HepG2 (cell line): Measurements from ENCODE around the gene CHMP6. TPM values are rescaled to one million over a fixed set of nuclear protein-coding genes. Genes with fewer than 3 reads are reported as not detected.

Experiments
- ATAC-seq: fragments of 200-7000 bp; cut with Tn5 transposase; 3 replicates; pipeline ENCODE4 v1.9.1; 2020; ENCODE audit warnings: mild to moderate bottlenecking, moderate library complexity
- BruUV-seq: library from RNA; stranded (reverse); fragments of 400-500 nt; replicated peaks from 2 replicates; lab custom pipeline; 2021; lab: Mats Ljungman, UMichigan
- CTCF ChIA-PET: fragments of 300-600 bp; formaldehyde crosslinking; extraction: SDS; loops from one replicate; lab custom pipeline; 2021; ENCODE audit warnings: low total read pairs, inconsistent platforms, low intra/inter-chr PET ratio; lab: Yijun Ruan, JAX
- POLR2A ChIA-PET: fragments of 350-600 bp; sonication (Branson Sonifier 250); formaldehyde crosslinking; loops from one replicate; lab custom pipeline; 2020; ENCODE audit warnings: antibody characterized with exemption, inconsistent platforms; lab: Yijun Ruan, JAX
- DNase-seq: peaks from one replicate; pipeline ENCODE4 v3.0.0-alpha.2; 2015; ENCODE audit warnings: low spot score
- FAIRE-seq: peaks from 3 replicates; lab custom pipeline; 2011; peaks lifted over from hg19 to GRCh38; lab: Jason Lieb, UNC
- H2AFZ ChIP-seq: one replicate; pipeline ENCODE4 v1.6.1; 2011; ENCODE audit warnings: low read length, inconsistent platforms
- H3K27ac ChIP-seq: fragments of 300-600 bp; 3 replicates; pipeline ENCODE4 v1.8.0; 2011; ENCODE audit warnings: mixed run types, mild to moderate bottlenecking, mixed read lengths, low read length, inconsistent platforms; ENCODE audit not compliant: insufficient read depth; ENCODE audit errors: extremely low read length
- H3K27me3 ChIP-seq, 2 experiments: fragments of 200-600 bp in 1 of 2; 2 replicates in 1 of 2; 3 replicates in 1 of 2; pipeline versions ENCODE4 v1.6.0 to v1.8.0; 2011; ENCODE audit warnings: low read length in 2 of 2, mild to moderate bottlenecking in 2 of 2, moderate library complexity in 2 of 2, inconsistent platforms in 1 of 2; ENCODE audit not compliant: insufficient read depth in 2 of 2, control insufficient read depth in 1 of 2
- H3K36me3 ChIP-seq, 2 experiments: fragments of 200-600 bp in 1 of 2; replicated peaks in 1 of 2; 2 replicates in 1 of 2; 3 replicates in 1 of 2; pipeline versions ENCODE4 v1.5.1 to v1.8.0; 2011; ENCODE audit warnings: low read length in 2 of 2, inconsistent platforms in 1 of 2; ENCODE audit not compliant: insufficient read depth in 2 of 2, control insufficient read depth in 1 of 2
- H3K4me1 ChIP-seq: 2 replicates; pipeline ENCODE4 v1.5.1; 2012; ENCODE audit warnings: low read length, inconsistent platforms; ENCODE audit not compliant: insufficient read depth
- H3K4me2 ChIP-seq: 2 replicates; pipeline ENCODE4 v1.6.0; 2011; ENCODE audit warnings: low read depth, low read length, inconsistent platforms
- H3K4me3 ChIP-seq, 3 experiments: fragments of 200-600 bp in 1 of 3; sonication (generic), shearing (Covaris generic) in 1 of 3; replicated peaks in 1 of 3; 2 replicates each; pipeline ENCODE4 v1.5.1; 2011 to 2016; ENCODE audit warnings: low read length in 3 of 3, inconsistent platforms in 2 of 3, low read depth in 2 of 3, mild to moderate bottlenecking in 2 of 3, control low read depth in 1 of 3, mixed read lengths in 1 of 3; ENCODE audit not compliant: insufficient read depth in 1 of 3
- H3K79me2 ChIP-seq: one replicate; pipeline ENCODE4 v1.6.1; 2011; ENCODE audit warnings: low read length, inconsistent platforms; ENCODE audit not compliant: insufficient read depth
- H3K9ac ChIP-seq: 2 replicates; pipeline ENCODE4 v1.6.0; 2011; ENCODE audit warnings: mild to moderate bottlenecking, low read depth, low read length, inconsistent platforms; ENCODE audit not compliant: insufficient read depth
- H3K9me3 ChIP-seq: 2 replicates; pipeline ENCODE4 v1.5.1; 2012; ENCODE audit warnings: mild to moderate bottlenecking, low read length
- H4K20me1 ChIP-seq: 2 replicates; pipeline ENCODE4 v1.6.0; 2011; ENCODE audit warnings: inconsistent platforms, mild to moderate bottlenecking, low read length, moderate library complexity; ENCODE audit not compliant: insufficient read depth
- ARID5B ChIP-seq: IDR thresholded peaks from 2 replicates; pipeline ENCODE4 v1.4.0; 2020; ENCODE audit warnings: mild to moderate bottlenecking, missing genetic modification reagents
- CAMTA2 ChIP-seq: sonication (generic); formaldehyde crosslinking; IDR thresholded peaks from 2 replicates; pipeline ENCODE4 v1.4.0; 2020; ENCODE audit warnings: mild to moderate bottlenecking, missing genetic modification reagents, borderline replicate concordance
- EED ChIP-seq: sonication (generic); formaldehyde crosslinking; IDR thresholded peaks from 2 replicates; pipeline ENCODE4 v1.5.0; 2020; ENCODE audit warnings: mild to moderate bottlenecking, missing genetic modification reagents
- GMEB1 ChIP-seq: sonication (generic); formaldehyde crosslinking; IDR thresholded peaks from 2 replicates; pipeline ENCODE4 v1.5.1; 2020; ENCODE audit warnings: missing genetic modification reagents, mild to moderate bottlenecking, borderline replicate concordance
- HMGA1 ChIP-seq: sonication (generic); formaldehyde crosslinking; conservative IDR thresholded peaks from 2 replicates; pipeline ENCODE4 v1.4.0; 2020; ENCODE audit warnings: missing genetic modification reagents
- MIXL1 ChIP-seq: IDR thresholded peaks from 2 replicates; pipeline ENCODE4 v1.6.1; 2016
- RELA ChIP-seq: sonication (generic); formaldehyde crosslinking; IDR thresholded peaks from 2 replicates; pipeline ENCODE4 v1.4.0; 2020; ENCODE audit warnings: missing genetic modification reagents
- SALL1 ChIP-seq: sonication (generic); formaldehyde crosslinking; IDR thresholded peaks from 2 replicates; pipeline ENCODE4 v1.8.0; 2022; ENCODE audit warnings: mild to moderate bottlenecking, missing genetic modification reagents
- SNAI1 ChIP-seq: sonication (generic); formaldehyde crosslinking; IDR thresholded peaks from 2 replicates; pipeline ENCODE4 v1.5.0; 2020; ENCODE audit warnings: mild to moderate bottlenecking, missing genetic modification reagents, borderline replicate concordance
- TCF7L2 ChIP-seq: IDR thresholded peaks from 2 replicates; pipeline ENCODE4 v1.6.1; 2011; ENCODE audit warnings: mild to moderate bottlenecking, low read depth, low read length, moderate library complexity
- ZNF136 ChIP-seq: sonication (generic); formaldehyde crosslinking; IDR thresholded peaks from 2 replicates; pipeline ENCODE4 v1.8.1; 2022; ENCODE audit warnings: low read depth, mild to moderate bottlenecking, moderate library complexity, missing genetic modification reagents
- ZNF232 ChIP-seq: sonication (generic); formaldehyde crosslinking; IDR thresholded peaks from 2 replicates; pipeline ENCODE4 v1.4.0; 2020; ENCODE audit warnings: missing genetic modification reagents, borderline replicate concordance
- ZNF280B ChIP-seq: sonication (generic); formaldehyde crosslinking; IDR thresholded peaks from 2 replicates; pipeline ENCODE4 v1.5.0; 2020; ENCODE audit warnings: missing genetic modification reagents, mild to moderate bottlenecking, borderline replicate concordance
- ZNF704 ChIP-seq: sonication (generic); formaldehyde crosslinking; IDR thresholded peaks from 2 replicates; pipeline ENCODE4 v1.8.1; 2023; ENCODE audit warnings: mild to moderate bottlenecking, inconsistent platforms, moderate library complexity, missing genetic modification reagents, borderline replicate concordance
- ZNF790 ChIP-seq: sonication (generic); formaldehyde crosslinking; IDR thresholded peaks from 2 replicates; pipeline ENCODE4 v1.8.0; 2022; ENCODE audit warnings: missing genetic modification reagents, mild to moderate bottlenecking, borderline replicate concordance
- ZNF883 ChIP-seq: sonication (generic); formaldehyde crosslinking; IDR thresholded peaks from 2 replicates; pipeline ENCODE4 v1.5.1; 2020; ENCODE audit warnings: mild to moderate bottlenecking, missing genetic modification reagents; ENCODE audit errors: not compliant biosample characterization
- ZSCAN29 ChIP-seq: sonication (generic); formaldehyde crosslinking; conservative IDR thresholded peaks from 2 replicates; pipeline ENCODE4 v1.4.0; 2020; ENCODE audit warnings: mild to moderate bottlenecking, missing genetic modification reagents
- WGBS: methylation state at CpG from one replicate; pipeline ENCODE4 v1.1.6; 2017; ENCODE audit warnings: low lambda C conversion rate; 5-methylcytosine and 5-hydroxymethylcytosine counted together
- in situ Hi-C: cut with HindIII; loops from 2 replicates; pipeline ENCODE4 v1.10.0; 2017; ENCODE audit warnings: low pct_unique_long_range_greater_than_20kb; ENCODE audit not compliant: extremely low pct_ligation_motif_present
- intact Hi-C: fragments of 100-400 bp; cut with micrococcal nuclease; formaldehyde crosslinking; loops from one replicate; pipeline ENCODE4 v1.10.0; 2022; ENCODE audit not compliant: unreplicated experiment
- polyA plus RNA-seq, 8 experiments: library from polyadenylated mRNA; depleted of rRNA in 3 of 8; stranded (reverse) in 7 of 8; unstranded in 1 of 8; fragments of >200 nt; fragmentation: Illumina TruSeq in 4 of 8; extraction: Trizol in 4 of 8; gene quantifications; 2 replicates each; pipeline versions ENCODE4 v1.2.1 to v1.2.3, GENCODE V29; 2011 to 2016; ENCODE audit warnings: low read depth in 4 of 8, missing spikeins in 1 of 8, mixed read lengths in 1 of 8; ENCODE audit not compliant: insufficient read depth in 1 of 8
- total RNA-seq, 5 experiments: library from RNA; depleted of rRNA; stranded (reverse); fragments of >200 nt; fragmentation: Illumina TruSeq; extraction: Trizol; gene quantifications; 2 replicates each; pipeline ENCODE4 v1.2.3, GENCODE V29; 2016; ENCODE audit warnings: low read depth in 1 of 5

CHMP6 gene
- total and polyA plus RNA-seq, 2 of the 13 experiments (the other 11 are each of a cell fraction or from before 2014, with no cell fraction given): 11.1 to 24.2 TPM

GRCh38 chr17:81048827-81049371 lies 57.3 kb downstream of the CHMP6 start:
- peaks cover 4% of the 10 kb centered on the region in 2 experiments; a peak in 2 of 5 replicates for H3K36me3 ChIP-seq
- H3K9me3 ChIP-seq: no peaks in the 10 kb centered on the region
- no peak overlapping the region for H3K4me3 ChIP-seq
- POLR2A ChIA-PET: no interaction called here
- H3K4me1 ChIP-seq: peaks cover 54% of the 10 kb centered on the region
- H3K27me3 ChIP-seq: no peaks in the 10 kb centered on the region
- H3K9ac ChIP-seq: no peak overlapping the region
- no peak overlapping the region for H2AFZ ChIP-seq
- ATAC-seq: no peak
- in situ Hi-C loops (no loop called here), intact Hi-C loops (loop anchor here (5.0 kb wide), 1 partner anchor 33 kb away; no protein-coding TSS in a partner anchor)
- peaks cover 15% of the 10 kb centered on the region; the same call in 1 of the 2 replicates for H4K20me1 ChIP-seq
- H3K79me2 ChIP-seq: peaks cover 57% of the 10 kb centered on the region
- CTCF ChIA-PET: no interaction called here
- H3K4me2 ChIP-seq: no peak overlapping the region
- WGBS: 97% methylated on average over 27 of the region's 28 CpGs
- BruUV-seq: no TSS peak
- DNase-seq: no peak
- H3K27ac ChIP-seq: no peak overlapping the region
- no peak for FAIRE-seq
- TF ChIP-seq MIXL1: no peak
- no peak for TF ChIP-seq ZSCAN29 (CRISPR knock-in tag)
- 0 out of 2 replicates have a peak, but pooled peaks have one; percentile 19 for TF ChIP-seq ZNF280B
- TF ChIP-seq GMEB1 (CRISPR knock-in tag): no peak
- TF ChIP-seq CAMTA2 (CRISPR knock-in tag): no peak
- no peak for TF ChIP-seq EED
- TF ChIP-seq RELA (CRISPR knock-in tag): no peak
- TF ChIP-seq ARID5B (CRISPR knock-in tag): no peak
- TF ChIP-seq SNAI1 (CRISPR knock-in tag): no peak
- TF ChIP-seq ZNF136 (CRISPR knock-in tag): no peak
- no peak for TF ChIP-seq SALL1 (CRISPR knock-in tag)
- no peak for TF ChIP-seq TCF7L2
- peak; percentile 40 for TF ChIP-seq ZNF883
- TF ChIP-seq ZNF232 (CRISPR knock-in tag): no peak
- no peak for TF ChIP-seq ZNF790 (CRISPR knock-in tag)
- no peak for TF ChIP-seq HMGA1 (CRISPR knock-in tag)
- no peak for TF ChIP-seq ZNF704 (CRISPR knock-in tag)
